Measurements from ENCODE around the gene ILKAP.

- TF ChIP-seq POLR2A (IDR thresholded peaks at IDR 0.05) (no peak), CTCF (IDR thresholded peaks at IDR 0.05) (no peak)
These were observed 61.8 kb downstream of the ILKAP start for GRCh38 chr2:238141541-238142318.
